GM12891 (cell line): Measurements from ENCODE around the gene COX6A2.

Source experiments
- PAX5 ChIP-seq: IDR thresholded peaks from 2 replicates; pipeline ENCODE4 v1.6.1; 2011; ENCODE audit warnings: low read length, moderate library complexity, mild to moderate bottlenecking; ENCODE audit not compliant: insufficient read depth, severe bottlenecking
- POLR2A ChIP-seq: IDR thresholded peaks from 2 replicates; pipeline ENCODE4 v1.6.1; 2011; ENCODE audit warnings: low read depth, low read length, control low read depth
- POLR2AphosphoS5 ChIP-seq: IDR thresholded peaks from 2 replicates; pipeline ENCODE4 v1.6.1; 2011; ENCODE audit warnings: low read depth, low read length, control low read depth
- POU2F2 ChIP-seq: IDR thresholded peaks from 2 replicates; pipeline ENCODE4 v1.6.1; 2011; ENCODE audit warnings: low read depth, mild to moderate bottlenecking, control low read depth, low read length, moderate library complexity
- SPI1 ChIP-seq: IDR thresholded peaks from 2 replicates; pipeline ENCODE4 v1.6.1; 2011; ENCODE audit warnings: low read depth, low read length, control low read depth
- TAF1 ChIP-seq: IDR thresholded peaks from 2 replicates; pipeline ENCODE4 v1.6.1; 2011; ENCODE audit warnings: low read depth, low read length, control low read depth

- TF ChIP-seq POLR2AphosphoS5 (no peak), POLR2A (no peak), TAF1 (no peak), SPI1 (no peak), PAX5 (no peak), POU2F2 (no peak)
Measured at GRCh38 chr16:31474773-31475738, 46.9 kb upstream of the COX6A2 start.
